ENCODE data around the gene THTPA.

Gene THTPA

GRCh38 chr14:23555882-23556699 is at the start of gene THTPA:
THTPA (plus strand) TSS chr14:23556271; CDS start chr14:23556758, 487 bp downstream.
- DNase-seq: peak; percentile 66 to 98 (median 90)

- DNase-seq: peak in 13 of 51 donors; percentile 17 to 70 (median 34)
Observed at GRCh38 chr14:23512156-23512555, 43.9 kb upstream of the THTPA start.

GRCh38 chr14:23513005-23513817 is 42.9 kb upstream of the THTPA start:
- DNase-seq: peak in 50 of 51 donors; percentile 59 to 94 (median 85)

GRCh38 chr14:23513818-23514643 is 42.0 kb upstream of the THTPA start:
- peak in 16 of 51 donors; percentile 30 to 81 (median 56) for DNase-seq

DNA sequence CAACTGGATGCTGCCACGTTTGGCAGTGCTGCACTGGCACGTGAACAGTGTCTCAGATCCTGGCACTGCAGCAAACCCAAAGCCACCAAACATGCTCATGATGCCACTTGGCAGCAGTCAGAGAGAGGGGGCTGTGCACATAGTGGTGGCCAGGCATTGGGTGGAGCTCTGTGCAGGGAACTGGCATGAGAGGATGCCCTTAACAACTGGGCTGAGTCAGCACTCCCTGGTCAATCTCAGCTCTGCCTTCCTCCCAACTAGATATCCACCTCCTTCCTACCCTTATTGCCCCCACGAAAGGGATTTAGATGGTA is 41.5 kb upstream of the THTPA start:
- peak in 25 of 51 donors; percentile 27 to 80 (median 52) for DNase-seq

DNA sequence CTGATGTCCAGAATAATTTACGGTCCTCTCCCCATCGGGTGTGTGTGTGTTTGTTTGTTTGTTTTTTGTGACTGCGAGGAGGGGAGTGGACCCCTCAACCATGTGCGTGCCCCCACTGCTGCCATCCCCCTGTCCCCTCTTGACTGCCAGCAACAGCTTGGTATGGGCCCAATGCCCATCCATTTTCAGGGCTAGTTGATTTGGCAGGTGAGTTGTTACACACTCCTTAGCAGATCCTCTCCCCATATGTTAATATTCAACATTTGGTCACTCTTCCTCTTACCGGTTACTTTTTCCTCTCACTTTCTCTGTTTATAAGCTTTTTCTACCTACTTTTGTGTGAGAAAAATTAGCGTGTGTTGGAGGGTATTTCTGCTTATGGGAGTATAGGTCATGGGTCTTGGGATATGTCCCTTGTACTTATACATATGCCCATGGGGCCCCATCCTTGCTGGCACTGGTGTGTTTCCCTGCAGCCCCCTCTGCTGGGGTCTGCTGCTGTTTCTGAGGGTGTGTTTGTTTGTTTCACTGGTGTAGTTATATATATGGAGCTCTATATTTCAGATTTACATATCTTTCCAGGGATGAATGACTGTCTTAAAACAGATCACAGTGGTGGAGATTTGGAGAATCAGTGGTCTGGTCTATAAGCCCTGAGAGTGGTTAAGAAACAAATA is 38.3 kb upstream of the THTPA start:
- DNase-seq: no peak

- no peak for DNase-seq
Observed at GRCh38 chr14:23518709-23519108, 37.4 kb upstream of the THTPA start.

- DNase-seq: peak in 4 of 51 donors; percentile 21 to 44 (median 28)
Observed at GRCh38 chr14:23520899-23521533, 35.1 kb upstream of the THTPA start.

DNA sequence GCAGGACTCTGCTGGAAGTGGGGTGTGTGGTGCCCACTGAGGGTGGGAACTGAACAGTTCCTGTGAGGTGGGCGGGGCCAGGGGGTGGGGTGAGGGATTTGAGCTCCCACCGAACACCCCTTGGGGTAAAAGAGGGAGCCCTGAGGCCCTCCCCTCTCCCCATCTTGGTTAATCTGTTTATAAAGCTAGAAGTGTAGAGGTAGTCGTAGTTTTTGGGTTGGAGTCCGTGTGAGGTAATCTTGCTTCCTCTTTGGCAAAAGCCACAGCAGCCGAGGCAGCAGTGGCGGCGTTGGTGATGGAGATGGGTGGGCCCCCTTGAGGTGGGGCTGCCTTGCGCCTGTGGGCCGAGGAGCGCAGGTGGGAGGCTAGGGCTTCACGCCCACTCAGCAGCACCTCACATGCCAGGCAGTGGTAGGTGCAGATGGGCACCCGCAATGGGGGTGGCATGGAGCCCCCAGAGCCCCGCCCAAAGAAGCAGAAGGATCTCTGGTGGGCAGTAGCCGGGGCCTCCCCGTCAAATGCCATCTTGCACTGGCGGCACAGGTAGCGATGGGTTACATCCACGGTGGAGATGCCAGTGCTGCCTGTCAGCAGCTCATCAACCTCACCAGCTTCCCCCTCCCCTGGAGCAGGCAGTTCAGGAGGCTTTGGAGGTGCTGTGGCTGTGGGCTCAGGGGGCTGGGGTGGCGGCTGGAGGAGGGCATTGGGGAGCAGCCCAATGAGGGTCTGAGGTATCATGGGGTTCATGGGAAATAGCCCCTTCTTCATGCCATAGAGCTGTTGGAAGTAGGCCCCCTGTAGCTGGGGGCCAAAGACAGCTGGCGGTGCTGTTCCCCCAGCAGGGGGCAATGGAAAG is 34.1 kb upstream of the THTPA start:
- no peak for DNase-seq

DNA sequence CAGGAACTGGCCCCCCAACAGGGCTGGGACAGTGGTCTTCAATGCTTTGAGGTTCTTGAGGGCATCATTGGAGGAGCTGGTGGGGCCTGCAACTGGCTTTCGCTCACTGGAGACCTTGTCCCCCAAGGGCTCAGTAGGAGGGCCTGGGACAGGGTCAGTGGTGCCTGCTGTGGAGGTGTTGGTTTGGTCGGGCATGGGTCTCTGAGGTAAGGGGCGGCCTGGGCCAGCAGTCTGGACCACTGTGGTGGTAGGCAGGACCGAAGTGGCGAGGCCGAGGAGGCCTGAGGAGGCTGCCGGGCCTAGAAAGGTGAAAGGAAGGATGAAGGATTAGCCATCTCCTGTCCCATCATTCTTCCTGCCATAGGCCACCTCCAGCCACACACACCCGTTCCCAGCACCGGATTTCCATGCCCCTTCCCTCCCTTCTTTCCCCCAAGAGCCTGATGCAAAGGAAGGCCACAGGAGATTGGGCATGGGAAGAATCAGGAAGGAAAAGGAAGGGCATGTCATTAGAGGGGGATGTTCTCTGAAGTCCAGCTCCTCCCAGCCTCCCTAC is 33.4 kb upstream of the THTPA start:
- DNase-seq: no peak

GRCh38 chr14:23523229-23524016 is 32.6 kb upstream of the THTPA start:
- no peak for DNase-seq

- no peak for DNase-seq
Observed at GRCh38 chr14:23524954-23525353, 31.1 kb upstream of the THTPA start.

GRCh38 chr14:23525611-23526010 is 30.5 kb upstream of the THTPA start:
- DNase-seq: no peak

- DNase-seq: peak in 3 of 51 donors; percentile 18 to 24 (median 22)
Observed at GRCh38 chr14:23528555-23528954, 27.5 kb upstream of the THTPA start.

DNA sequence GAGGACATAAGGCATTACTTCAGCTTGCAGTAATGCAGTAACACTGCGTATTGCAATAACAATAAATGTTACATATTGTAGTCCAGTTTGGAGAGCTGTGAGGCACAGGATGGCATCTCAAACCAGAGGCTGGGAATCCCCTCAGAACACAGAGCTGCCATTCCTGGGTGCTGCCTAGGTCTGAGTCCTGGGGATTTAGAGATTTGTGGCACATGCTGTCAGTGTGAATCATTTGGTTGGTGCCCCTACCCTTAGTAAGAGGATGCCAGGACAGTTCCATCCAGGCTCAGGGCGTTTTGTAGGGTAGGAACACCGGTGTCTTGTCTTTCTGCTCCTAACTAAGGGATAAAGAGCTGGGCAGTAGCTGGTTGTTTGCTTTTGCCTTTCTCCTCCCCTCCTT is 27.1 kb upstream of the THTPA start:
- no peak for DNase-seq

DNA sequence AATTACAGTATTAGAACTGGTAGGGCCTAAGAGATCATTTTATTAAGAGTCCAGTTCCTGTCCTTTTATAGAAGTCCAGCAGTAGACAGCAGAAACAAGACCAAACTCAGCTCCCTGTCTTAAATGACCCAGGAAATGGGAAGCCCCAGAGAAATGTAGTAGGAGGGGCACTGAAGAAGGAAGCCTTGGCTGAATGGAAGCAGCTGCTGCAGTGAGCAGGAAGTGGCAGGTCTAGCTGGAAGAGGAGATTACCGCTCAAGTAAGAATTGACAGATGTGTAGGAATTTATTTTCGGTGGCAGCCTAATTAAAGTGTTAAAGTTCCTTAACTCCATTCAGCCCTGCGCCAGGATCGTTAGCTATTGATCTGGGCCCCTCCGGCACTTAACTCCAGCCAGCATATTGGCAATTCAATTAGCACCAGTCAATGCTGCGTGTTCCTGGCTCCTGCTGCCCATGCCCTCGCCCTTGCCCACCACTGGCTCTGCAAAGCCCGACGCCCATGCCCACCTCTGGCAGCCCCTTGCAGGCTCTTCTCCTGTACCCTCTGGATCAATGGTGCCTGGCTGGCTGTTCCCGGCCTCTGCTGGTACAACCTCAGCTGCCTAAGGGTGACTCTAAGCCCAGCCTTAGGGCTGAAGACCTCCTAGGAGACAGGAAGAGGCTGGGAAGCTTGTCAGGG is 25.6 kb upstream of the THTPA start:
- no peak for DNase-seq

GRCh38 chr14:23531391-23531790 is 24.7 kb upstream of the THTPA start:
- DNase-seq: no peak

DNA sequence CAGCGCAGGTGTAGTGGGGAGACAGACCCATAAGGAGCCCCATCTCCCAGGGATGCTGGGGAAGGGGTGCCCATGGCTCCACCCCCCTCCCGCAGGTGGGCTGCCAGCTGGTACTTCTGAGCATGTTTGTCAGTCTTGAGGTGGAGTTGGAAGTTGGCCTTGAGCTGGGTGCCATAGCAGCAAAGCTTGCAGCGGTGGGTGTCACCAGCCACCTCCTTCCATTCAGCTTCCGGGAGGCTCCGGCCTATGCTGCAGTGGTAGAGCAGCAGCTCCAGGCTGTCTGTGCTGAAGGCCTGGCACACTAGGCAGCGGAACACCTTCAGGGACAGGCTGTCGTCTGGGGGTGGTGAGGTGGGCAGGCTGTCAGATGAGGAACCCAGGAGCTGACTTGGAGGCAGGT is 23.4 kb upstream of the THTPA start:
- DNase-seq: no peak

All from hypothalamus (tissue), 51 donors.